Suprapubic skin (tissue), 4 donors: ENCODE measurements around the gene GLYR1. TPM values are rescaled to one million over a fixed set of nuclear protein-coding genes. Genes with fewer than 3 reads are reported as not detected.

ENCODE experiments used
- DNase-seq, 2 donors: peaks; one replicate each; pipeline ENCODE4 v3.0.0-alpha.2; 2019; ENCODE audit warnings: low spot score in 2 of 2
- H3K27ac ChIP-seq: fragments of 200-600 bp; sonication (generic); one replicate; pipeline ENCODE4 v1.5.1; 2019
- H3K27me3 ChIP-seq: fragments of 200-600 bp; sonication (generic); one replicate; pipeline ENCODE4 v1.5.1; 2019
- H3K36me3 ChIP-seq: fragments of 200-600 bp; sonication (generic); one replicate; pipeline ENCODE4 v1.5.1; 2019
- H3K4me1 ChIP-seq: fragments of 200-600 bp; sonication (generic); one replicate; pipeline ENCODE4 v1.5.1; 2019
- H3K4me3 ChIP-seq: fragments of 200-600 bp; sonication (generic); one replicate; pipeline ENCODE4 v1.5.1; 2019; ENCODE audit warnings: mild to moderate bottlenecking
- H3K9me3 ChIP-seq: fragments of 200-600 bp; sonication (generic); one replicate; pipeline ENCODE4 v1.5.1; 2019
- EP300 ChIP-seq: sonication (generic); formaldehyde crosslinking; IDR thresholded peaks from one replicate; pipeline ENCODE4 v1.6.1; 2017; ENCODE audit warnings: antibody characterized with exemption
- POLR2A ChIP-seq, 2 donors: fragments of 450-650 bp; IDR thresholded peaks; one replicate each; pipeline ENCODE4 v1.6.1; 2017; ENCODE audit warnings: antibody characterized with exemption in 2 of 2, mild to moderate bottlenecking in 2 of 2, moderate library complexity in 2 of 2
- POLR2AphosphoS5 ChIP-seq, 3 donors: sonication (generic); formaldehyde crosslinking; IDR thresholded peaks; one replicate each; pipeline ENCODE4 v1.6.1; 2017; ENCODE audit warnings: antibody characterized with exemption in 3 of 3
- WGBS: methylation state at CpG from one replicate; pipeline ENCODE4 v1.1.5; 2018; 5-methylcytosine and 5-hydroxymethylcytosine counted together
- total RNA-seq, 4 donors: library from RNA; depleted of rRNA; stranded (reverse); fragments of >200 nt; gene quantifications; one replicate each; pipeline ENCODE4 v1.1.0, GENCODE V29; 2016
- TF ChIP-seq, protein P1 (sequence below), 2 donors: fragments of 200-600 bp in 1 of 2; fragments of 450-650 bp in 1 of 2; sonication (generic) in 1 of 2; IDR thresholded peaks; one replicate each; pipeline ENCODE4 v1.5.1; 2016 to 2019; ENCODE audit warnings: antibody characterized with exemption in 2 of 2, mild to moderate bottlenecking in 1 of 2, moderate library complexity in 1 of 2

The GLYR1 gene
- total RNA-seq, 4 donors from 2014 or later, result 42.2 to 76.0 (median 50.7) TPM

DNA sequence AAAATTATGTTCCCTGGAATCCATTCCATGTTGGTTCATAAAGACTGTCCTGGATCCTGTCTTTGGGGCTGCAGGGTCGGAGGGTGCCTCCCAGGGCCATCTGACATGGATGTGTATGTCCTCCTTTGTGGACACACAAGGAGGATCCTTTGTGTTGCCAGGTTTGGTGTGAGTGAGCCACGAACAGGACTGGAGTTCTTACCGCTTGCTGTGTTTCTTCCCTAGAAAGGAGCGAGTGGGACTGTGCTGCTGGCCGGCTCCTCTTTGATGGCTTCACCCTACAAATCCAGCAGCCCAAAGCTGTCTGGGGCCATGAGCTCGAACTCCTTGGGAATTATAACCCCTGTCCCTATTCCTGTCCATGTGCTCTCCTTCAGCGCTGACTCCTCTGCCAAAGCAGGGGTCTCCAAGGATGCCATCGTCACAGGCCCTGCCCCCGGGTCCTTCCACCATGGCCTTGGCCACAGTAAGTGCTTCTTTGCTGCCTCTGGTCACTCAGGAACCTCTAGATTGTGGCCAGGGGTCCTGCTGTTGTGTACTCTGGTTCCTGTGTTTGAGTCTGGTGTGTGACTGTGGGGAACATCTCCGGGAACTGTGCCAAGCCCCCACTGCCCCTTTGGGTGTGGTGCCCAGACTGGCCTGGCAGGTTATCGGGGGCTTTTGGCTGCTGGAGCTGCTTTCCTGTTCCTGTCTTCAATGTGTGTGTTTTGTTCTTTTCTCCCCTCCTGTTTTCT, 29.7 kb upstream of the GLYR1 start:
- 89% methylated on average over 11 of the region's 11 CpGs for WGBS
- Histone ChIP-seq H3K4me1 (peaks cover 6% of the 10 kb centered on the region), H3K27me3 (no peaks in the 10 kb centered on the region), H3K4me3 (no peak overlapping the region), H3K36me3 (peaks cover 100% of the 10 kb centered on the region), H3K9me3 (no peaks in the 10 kb centered on the region), H3K27ac (no peak overlapping the region)
- TF ChIP-seq POLR2A (IDR thresholded peaks at IDR 0.05), result no peak
- DNase-seq, result no peak

DNA sequence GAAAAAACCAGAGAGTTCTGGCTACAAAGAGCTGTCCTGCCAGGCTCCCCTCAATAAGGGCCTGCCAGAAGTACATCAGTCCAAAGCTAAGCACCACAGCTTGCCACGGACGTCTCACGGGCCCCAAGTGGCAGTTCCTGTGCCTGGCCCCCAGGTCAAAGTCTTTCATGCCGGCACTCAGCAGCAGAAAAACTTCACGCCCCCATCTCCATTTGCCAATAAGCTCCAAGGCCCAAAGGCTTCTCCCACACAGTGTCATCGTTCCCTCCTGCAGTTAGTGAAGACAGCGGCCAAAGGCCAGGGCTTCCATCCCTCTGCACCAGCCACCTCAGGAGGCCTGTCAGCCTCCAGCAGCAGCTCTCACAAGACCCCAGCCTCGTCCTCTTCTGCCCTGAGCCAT, 27.6 kb upstream of the GLYR1 start:
- no peak for TF ChIP-seq POLR2AphosphoS5 (IDR thresholded peaks at IDR 0.05)
- Histone ChIP-seq H3K36me3 (peaks cover 98% of the 10 kb centered on the region), H3K4me3 (no peak overlapping the region), H3K9me3 (no peaks in the 10 kb centered on the region), H3K4me1 (peaks cover 11% of the 10 kb centered on the region), H3K27ac (no peak overlapping the region), H3K27me3 (no peaks in the 10 kb centered on the region)
- WGBS, result 86% methylated on average over 7 of the region's 8 CpGs
- DNase-seq, result no peak

DNA sequence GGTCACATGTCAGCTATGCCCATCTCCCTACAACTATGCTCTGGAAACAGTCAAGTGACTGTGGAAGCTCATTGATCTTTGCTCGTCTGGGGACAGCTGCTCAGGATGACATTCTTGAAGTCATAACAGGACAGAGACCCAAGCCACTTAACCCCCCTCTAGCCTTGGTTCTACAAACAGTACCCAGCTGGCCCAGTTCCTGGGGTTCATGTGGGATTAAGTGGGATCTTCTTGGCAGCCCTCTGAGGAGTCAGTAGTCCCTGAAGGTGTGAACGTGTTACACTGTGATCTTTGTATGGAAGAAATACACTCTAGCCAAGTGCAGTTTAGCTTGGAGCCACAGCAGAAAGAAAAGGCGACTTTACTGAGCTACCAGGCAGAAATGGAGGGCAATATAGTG, 26.0 kb upstream of the GLYR1 start:
- TF ChIP-seq, protein P1, sequence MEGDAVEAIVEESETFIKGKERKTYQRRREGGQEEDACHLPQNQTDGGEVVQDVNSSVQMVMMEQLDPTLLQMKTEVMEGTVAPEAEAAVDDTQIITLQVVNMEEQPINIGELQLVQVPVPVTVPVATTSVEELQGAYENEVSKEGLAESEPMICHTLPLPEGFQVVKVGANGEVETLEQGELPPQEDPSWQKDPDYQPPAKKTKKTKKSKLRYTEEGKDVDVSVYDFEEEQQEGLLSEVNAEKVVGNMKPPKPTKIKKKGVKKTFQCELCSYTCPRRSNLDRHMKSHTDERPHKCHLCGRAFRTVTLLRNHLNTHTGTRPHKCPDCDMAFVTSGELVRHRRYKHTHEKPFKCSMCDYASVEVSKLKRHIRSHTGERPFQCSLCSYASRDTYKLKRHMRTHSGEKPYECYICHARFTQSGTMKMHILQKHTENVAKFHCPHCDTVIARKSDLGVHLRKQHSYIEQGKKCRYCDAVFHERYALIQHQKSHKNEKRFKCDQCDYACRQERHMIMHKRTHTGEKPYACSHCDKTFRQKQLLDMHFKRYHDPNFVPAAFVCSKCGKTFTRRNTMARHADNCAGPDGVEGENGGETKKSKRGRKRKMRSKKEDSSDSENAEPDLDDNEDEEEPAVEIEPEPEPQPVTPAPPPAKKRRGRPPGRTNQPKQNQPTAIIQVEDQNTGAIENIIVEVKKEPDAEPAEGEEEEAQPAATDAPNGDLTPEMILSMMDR (IDR thresholded peaks at IDR 0.05), result no peak
- TF ChIP-seq EP300 (no peak), POLR2A (IDR thresholded peaks at IDR 0.05) (no peak), POLR2AphosphoS5 (IDR thresholded peaks at IDR 0.05) (no peak)
- Histone ChIP-seq H3K4me3 (no peak overlapping the region), H3K27me3 (no peaks in the 10 kb centered on the region), H3K9me3 (no peaks in the 10 kb centered on the region), H3K36me3 (peaks cover 82% of the 10 kb centered on the region), H3K4me1 (peaks cover 25% of the 10 kb centered on the region), H3K27ac (no peak overlapping the region)
- WGBS, result 91% methylated on average over 3 of the region's 3 CpGs
- DNase-seq, result peak in 1 of 2 donors; percentile 48

DNA sequence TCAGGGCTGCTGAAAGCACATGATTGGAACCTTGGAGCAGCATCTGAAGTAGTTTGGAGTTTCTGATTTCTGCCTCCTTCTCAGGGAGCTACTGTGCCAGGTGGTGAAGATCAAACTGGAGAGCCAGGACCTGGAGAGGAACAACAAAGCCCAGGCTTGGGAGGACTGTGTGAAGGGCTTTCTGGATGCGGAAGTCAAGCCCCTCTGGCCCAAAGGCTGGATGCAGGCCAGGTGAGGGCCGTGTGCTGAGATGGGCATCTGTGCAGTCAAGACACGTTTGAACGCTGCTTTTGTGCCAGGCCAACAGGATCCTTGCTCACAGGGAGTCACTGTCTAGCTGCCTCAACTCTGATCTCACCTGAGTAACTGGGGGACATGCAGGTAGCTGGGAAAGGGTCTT, 24.0 kb upstream of the GLYR1 start:
- peaks cover 19% of the 10 kb centered on the region for H3K4me1 ChIP-seq
- H3K27me3 ChIP-seq, result no peaks in the 10 kb centered on the region
- no peaks in the 10 kb centered on the region for H3K9me3 ChIP-seq
- H3K27ac ChIP-seq, result no peak overlapping the region
- peaks cover 62% of the 10 kb centered on the region for H3K36me3 ChIP-seq
- TF ChIP-seq EP300 (no peak), POLR2AphosphoS5 (IDR thresholded peaks at IDR 0.05) (no peak), POLR2A (IDR thresholded peaks at IDR 0.05) (no peak)
- TF ChIP-seq, protein P1 (IDR thresholded peaks at IDR 0.05), result no peak
- WGBS, result 65% methylated on average over 4 of the region's 4 CpGs
- DNase-seq, result peak in 1 of 2 donors; percentile 59
- H3K4me3 ChIP-seq, result no peak overlapping the region

DNA sequence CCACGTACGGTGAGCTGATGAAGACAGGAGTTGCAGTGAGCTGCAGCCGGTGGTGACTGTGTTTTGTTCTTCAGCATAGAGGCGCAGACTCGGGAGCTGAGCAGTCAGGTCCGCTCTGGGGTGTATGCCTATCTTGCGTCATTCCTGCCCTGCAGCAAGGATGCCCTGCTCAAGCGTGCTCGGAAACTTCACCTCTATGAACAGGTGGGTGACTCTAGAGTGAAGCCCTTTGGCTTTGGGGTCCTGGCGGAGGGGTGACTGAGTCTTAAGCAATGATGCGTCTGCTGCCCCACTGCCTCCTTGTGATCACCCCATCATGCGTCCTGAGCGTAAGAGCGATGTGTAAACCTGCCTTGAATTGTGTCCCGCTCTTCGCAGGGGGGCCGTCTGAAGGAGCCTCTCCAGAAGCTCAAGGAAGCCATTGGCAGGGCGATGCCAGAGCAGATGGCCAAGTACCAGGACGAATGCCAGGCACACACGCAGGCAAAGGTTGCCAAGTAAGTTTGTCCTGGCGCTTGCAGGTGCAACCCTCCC, 23.1 kb upstream of the GLYR1 start:
- H3K4me1 ChIP-seq, result peaks cover 19% of the 10 kb centered on the region

More for the DNA sequence above, 23.1 kb upstream of the GLYR1 start:
- H3K36me3 ChIP-seq, result peaks cover 54% of the 10 kb centered on the region
- H3K27ac ChIP-seq, result no peak overlapping the region
- TF ChIP-seq, protein P1 (IDR thresholded peaks at IDR 0.05), result no peak
- no peak for TF ChIP-seq POLR2AphosphoS5 (IDR thresholded peaks at IDR 0.05)
- TF ChIP-seq POLR2A (IDR thresholded peaks at IDR 0.05), result no peak
- TF ChIP-seq EP300, result no peak
- DNase-seq, result peak in 1 of 2 donors; percentile 72
- no peaks in the 10 kb centered on the region for H3K27me3 ChIP-seq
- WGBS, result 80% methylated on average over 17 of the region's 21 CpGs
- H3K4me3 ChIP-seq, result no peak overlapping the region
- no peaks in the 10 kb centered on the region for H3K9me3 ChIP-seq
